ENCODE results near the gene MYPOP. TPM values are rescaled to one million over a fixed set of nuclear protein-coding genes. Genes with fewer than 3 reads are reported as not detected.
A peak's percentile ranks its signal among the peaks of the same experiment; 100 is the strongest.

Gene MYPOP
- total RNA-seq, 3 donors from 2014 or later: 9.2 to 13.7 (median 10.2) TPM

- peak; percentile 19 for ATAC-seq
- H3K4me1 ChIP-seq (ENCODE audit: low read depth): peaks cover 18% of the 10 kb centered on the region
- no peaks in the 10 kb centered on the region for H3K36me3 ChIP-seq (ENCODE audit: low read depth)
- TF ChIP-seq CTCF (IDR thresholded peaks at IDR 0.05): no peak
- intact Hi-C loops (cut with DNase I, micrococcal nuclease): no loop called here
- DNase-seq: peak; percentile 46 to 77 (median 69)
- H3K4me3 ChIP-seq: peak overlapping the region; percentile 10
- no peaks in the 10 kb centered on the region for H3K9me3 ChIP-seq
Measured at GRCh38 chr19:45866400-45867176, 35.8 kb downstream of the MYPOP start.

GRCh38 chr19:45865269-45865948 is 37.0 kb downstream of the MYPOP start:
- H3K4me1 ChIP-seq (ENCODE audit: low read depth): peaks cover 23% of the 10 kb centered on the region
- H3K9me3 ChIP-seq: no peaks in the 10 kb centered on the region
- H3K36me3 ChIP-seq (ENCODE audit: low read depth): no peaks in the 10 kb centered on the region
- peak; percentile 2 for ATAC-seq
- peak overlapping the region; percentile 32 for H3K4me3 ChIP-seq
- no peak for TF ChIP-seq CTCF (IDR thresholded peaks at IDR 0.05)
- intact Hi-C loops (cut with DNase I, micrococcal nuclease): no loop called here
- DNase-seq: peak; percentile 50 to 77 (median 76)

GRCh38 chr19:45864629-45865082 is 37.8 kb downstream of the MYPOP start:
- intact Hi-C loops (cut with DNase I, micrococcal nuclease): no loop called here
- no peak for ATAC-seq
- Histone ChIP-seq H3K4me1 (ENCODE audit: low read depth) (peaks cover 23% of the 10 kb centered on the region), H3K36me3 (ENCODE audit: low read depth) (no peaks in the 10 kb centered on the region), H3K4me3 (peak overlapping the region; percentile 32), H3K9me3 (no peaks in the 10 kb centered on the region)
- no peak for TF ChIP-seq CTCF (IDR thresholded peaks at IDR 0.05)
- DNase-seq: no peak

- peaks cover 23% of the 10 kb centered on the region for H3K4me1 ChIP-seq (ENCODE audit: low read depth)
- H3K4me3 ChIP-seq: peak within 1 kb of the TSS; percentile 81
- DNase-seq (peak; percentile 74 to 90 (median 84)), ATAC-seq (peak; percentile 76)
- TF ChIP-seq CTCF (IDR thresholded peaks at IDR 0.05): peak; percentile 80
- no peaks in the 10 kb centered on the region for H3K36me3 ChIP-seq (ENCODE audit: low read depth)
- no peaks in the 10 kb centered on the region for H3K9me3 ChIP-seq
- intact Hi-C loops (cut with DNase I, micrococcal nuclease): no loop called here
Measured at GRCh38 chr19:45863840-45864628, 38.4 kb downstream of the MYPOP start, which contains the start of gene FOXA3. FOXA3 (plus strand) TSS chr19:45864326; CDS start chr19:45864457, 131 bp downstream.

- intact Hi-C loops (cut with DNase I, micrococcal nuclease): no loop called here
Measured at GRCh38 chr19:45863335-45863839, 39.0 kb downstream of the MYPOP start.

More at GRCh38 chr19:45863335-45863839, 39.0 kb downstream of the MYPOP start:
- no peak for TF ChIP-seq CTCF (IDR thresholded peaks at IDR 0.05)
- Histone ChIP-seq H3K36me3 (ENCODE audit: low read depth) (no peaks in the 10 kb centered on the region), H3K4me1 (ENCODE audit: low read depth) (peaks cover 23% of the 10 kb centered on the region), H3K4me3 (peak overlapping the region; percentile 81), H3K9me3 (no peaks in the 10 kb centered on the region)
- DNase-seq: no peak
- ATAC-seq: no peak

Measured in mucosa of descending colon (tissue), 3 donors.